HepG2 (cell line): ENCODE results near the gene FAM131A. TPM values are rescaled to one million over a fixed set of nuclear protein-coding genes. Genes with fewer than 3 reads are reported as not detected.

Source experiments
- FOXK1 ChIP-seq: sonication (generic); formaldehyde crosslinking; IDR thresholded peaks from 2 replicates; pipeline ENCODE4 v1.4.0; 2020; ENCODE audit warnings: low read depth, missing genetic modification reagents, borderline replicate concordance
- HBP1 ChIP-seq: IDR thresholded peaks from 2 replicates; pipeline ENCODE4 v1.6.1; 2016; ENCODE audit warnings: low read depth, control low read depth
- MAFG ChIP-seq: sonication (generic); formaldehyde crosslinking; IDR thresholded peaks from 2 replicates; pipeline ENCODE4 v1.5.1; 2020; ENCODE audit warnings: mild to moderate bottlenecking, missing genetic modification reagents
- MBNL3 ChIP-seq: fragments of 250-450 bp; sonication (Bioruptor Pico); conservative IDR thresholded peaks from 2 replicates; pipeline ENCODE4 v1.8.0; 2022; ENCODE audit warnings: mild to moderate bottlenecking, inconsistent platforms
- NFE2L1 ChIP-seq: sonication (generic); formaldehyde crosslinking; IDR thresholded peaks from 2 replicates; pipeline ENCODE4 v1.4.0; 2020; ENCODE audit warnings: missing genetic modification reagents, mild to moderate bottlenecking, borderline replicate concordance
- STAT5B ChIP-seq: sonication (generic); formaldehyde crosslinking; IDR thresholded peaks from 2 replicates; pipeline ENCODE4 v1.4.0; 2020; ENCODE audit warnings: missing genetic modification reagents
- STAT6 ChIP-seq: sonication (generic); formaldehyde crosslinking; IDR thresholded peaks from 2 replicates; pipeline ENCODE4 v1.4.0; 2020; ENCODE audit warnings: missing genetic modification reagents, mild to moderate bottlenecking, borderline replicate concordance
- TARDBP ChIP-seq: sonication (generic); formaldehyde crosslinking; IDR thresholded peaks from 2 replicates; pipeline ENCODE4 v1.8.0; 2022; ENCODE audit warnings: mild to moderate bottlenecking, missing genetic modification reagents
- TFDP1 ChIP-seq: IDR thresholded peaks from 2 replicates; pipeline ENCODE4 v1.6.1; 2016; ENCODE audit warnings: missing compliant biosample characterization, missing genetic modification reagents, borderline replicate concordance
- ZBTB46 ChIP-seq: sonication (generic); formaldehyde crosslinking; IDR thresholded peaks from 2 replicates; pipeline ENCODE4 v1.4.0; 2020; ENCODE audit warnings: mild to moderate bottlenecking, missing genetic modification reagents, borderline replicate concordance
- ZMAT3 ChIP-seq: sonication (generic); formaldehyde crosslinking; conservative IDR thresholded peaks from 2 replicates; pipeline ENCODE4 v1.7.0; 2021; ENCODE audit warnings: missing genetic modification reagents
- ZNF329 ChIP-seq: sonication (generic); formaldehyde crosslinking; IDR thresholded peaks from 2 replicates; pipeline ENCODE4 v1.9.0; 2021; ENCODE audit warnings: low read depth, mild to moderate bottlenecking, missing genetic modification reagents
- ZNF589 ChIP-seq: sonication (generic); formaldehyde crosslinking; conservative IDR thresholded peaks from 2 replicates; pipeline ENCODE4 v1.8.0; 2022; ENCODE audit warnings: mild to moderate bottlenecking, moderate library complexity, missing genetic modification reagents
- ZNF749 ChIP-seq: sonication (generic); formaldehyde crosslinking; IDR thresholded peaks from 2 replicates; pipeline ENCODE4 v1.8.0; 2022; ENCODE audit warnings: mild to moderate bottlenecking, missing genetic modification reagents, moderate library complexity, borderline replicate concordance
- polyA plus RNA-seq, 8 experiments: library from polyadenylated mRNA; depleted of rRNA in 3 of 8; stranded (reverse) in 7 of 8; unstranded in 1 of 8; fragments of >200 nt; fragmentation: Illumina TruSeq in 4 of 8; extraction: Trizol in 4 of 8; gene quantifications; 2 replicates each; pipeline versions ENCODE4 v1.2.1 to v1.2.3, GENCODE V29; 2011 to 2016; ENCODE audit warnings: low read depth in 4 of 8, missing spikeins in 1 of 8, mixed read lengths in 1 of 8; ENCODE audit not compliant: insufficient read depth in 1 of 8
- total RNA-seq, 5 experiments: library from RNA; depleted of rRNA; stranded (reverse); fragments of >200 nt; fragmentation: Illumina TruSeq; extraction: Trizol; gene quantifications; 2 replicates each; pipeline ENCODE4 v1.2.3, GENCODE V29; 2016; ENCODE audit warnings: low read depth in 1 of 5
- TF ChIP-seq, protein P1 (sequence below): sonication (generic); formaldehyde crosslinking; IDR thresholded peaks from 2 replicates; pipeline ENCODE4 v1.5.1; 2020; ENCODE audit warnings: missing genetic modification reagents, mild to moderate bottlenecking, borderline replicate concordance
- TF ChIP-seq, protein P2 (sequence below): sonication (generic); formaldehyde crosslinking; IDR thresholded peaks from 2 replicates; pipeline ENCODE4 v1.9.0; 2021; ENCODE audit warnings: missing genetic modification reagents, mild to moderate bottlenecking, borderline replicate concordance

FAM131A gene
- total and polyA plus RNA-seq, 2 of the 13 experiments (the other 11 are each of a cell fraction or from before 2014, with no cell fraction given): 9.2 to 9.3 TPM

DNA sequence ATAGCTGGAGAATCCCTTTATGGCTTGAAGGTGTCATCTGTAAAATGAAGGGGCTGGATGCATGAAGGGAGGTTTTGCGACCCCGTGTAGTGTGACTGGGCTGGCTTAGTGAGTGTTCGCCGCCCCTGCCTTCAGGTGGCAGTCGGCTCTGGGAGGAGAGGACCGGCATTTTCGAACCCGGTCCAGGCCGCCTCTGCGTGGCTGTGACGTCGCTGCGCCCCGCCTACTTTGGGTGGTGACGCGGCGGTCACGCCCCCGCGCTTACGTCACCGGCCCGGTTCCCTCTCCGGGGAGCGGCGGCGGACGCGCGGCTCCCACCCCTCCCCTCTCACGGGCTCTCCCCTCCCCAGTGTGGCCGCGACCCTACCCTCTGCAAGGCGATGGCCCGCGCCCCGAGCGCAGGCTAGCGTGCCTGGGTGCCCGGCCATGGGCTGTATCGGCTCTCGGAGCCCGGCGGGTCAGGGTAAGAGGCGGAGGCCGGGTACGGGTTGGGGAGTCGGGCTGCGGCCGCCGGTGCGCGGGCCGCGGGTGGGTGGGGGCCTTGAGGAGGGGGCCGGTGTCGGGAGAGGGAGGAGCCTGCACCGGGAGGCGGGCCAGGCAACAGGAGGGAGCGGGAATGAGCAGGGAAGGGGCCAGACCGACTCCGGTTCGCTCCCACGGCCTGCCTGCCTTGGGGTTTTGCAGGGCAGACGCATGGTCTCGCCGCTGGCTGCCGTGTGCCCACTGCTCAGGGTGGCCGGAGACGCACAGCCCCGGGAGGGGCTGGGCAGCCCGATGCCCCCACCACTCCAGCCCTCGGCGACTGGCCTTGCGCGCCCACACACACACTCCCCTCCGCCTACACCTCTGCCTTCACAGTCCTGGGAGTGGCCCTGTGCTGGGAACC, 1.5 kb upstream of the FAM131A start (continued):
- TF ChIP-seq HBP1 (CRISPR knock-in tag): peak; percentile 77; the same call in 1 of the 2 replicates
- TF ChIP-seq MAFG: no peak
- TF ChIP-seq, protein P1, sequence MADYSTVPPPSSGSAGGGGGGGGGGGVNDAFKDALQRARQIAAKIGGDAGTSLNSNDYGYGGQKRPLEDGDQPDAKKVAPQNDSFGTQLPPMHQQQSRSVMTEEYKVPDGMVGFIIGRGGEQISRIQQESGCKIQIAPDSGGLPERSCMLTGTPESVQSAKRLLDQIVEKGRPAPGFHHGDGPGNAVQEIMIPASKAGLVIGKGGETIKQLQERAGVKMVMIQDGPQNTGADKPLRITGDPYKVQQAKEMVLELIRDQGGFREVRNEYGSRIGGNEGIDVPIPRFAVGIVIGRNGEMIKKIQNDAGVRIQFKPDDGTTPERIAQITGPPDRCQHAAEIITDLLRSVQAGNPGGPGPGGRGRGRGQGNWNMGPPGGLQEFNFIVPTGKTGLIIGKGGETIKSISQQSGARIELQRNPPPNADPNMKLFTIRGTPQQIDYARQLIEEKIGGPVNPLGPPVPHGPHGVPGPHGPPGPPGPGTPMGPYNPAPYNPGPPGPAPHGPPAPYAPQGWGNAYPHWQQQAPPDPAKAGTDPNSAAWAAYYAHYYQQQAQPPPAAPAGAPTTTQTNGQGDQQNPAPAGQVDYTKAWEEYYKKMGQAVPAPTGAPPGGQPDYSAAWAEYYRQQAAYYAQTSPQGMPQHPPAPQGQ (CRISPR knock-in tag): no peak
- no peak for TF ChIP-seq ZBTB46 (CRISPR knock-in tag)
- TF ChIP-seq ZNF589 (CRISPR knock-in tag): no peak
- peak; percentile 14; the same call in 1 of the 2 replicates for TF ChIP-seq FOXK1 (CRISPR knock-in tag)
- TF ChIP-seq STAT5B (CRISPR knock-in tag): no peak
- 0 out of 2 replicates have a peak, but pooled peaks have one; percentile 4 for TF ChIP-seq ZNF329 (CRISPR knock-in tag)
- TF ChIP-seq NFE2L1 (CRISPR knock-in tag): no peak
- peak; percentile 58 for TF ChIP-seq ZNF749 (CRISPR knock-in tag)
- TF ChIP-seq TFDP1: 0 out of 2 replicates have a peak, but pooled peaks have one; percentile 29
- 0 out of 2 replicates have a peak, but pooled peaks have one; percentile 28 for TF ChIP-seq TARDBP (CRISPR knock-in tag)
- TF ChIP-seq ZMAT3 (CRISPR knock-in tag): peak; percentile 56; the same call in 1 of the 2 replicates
- TF ChIP-seq, protein P2, sequence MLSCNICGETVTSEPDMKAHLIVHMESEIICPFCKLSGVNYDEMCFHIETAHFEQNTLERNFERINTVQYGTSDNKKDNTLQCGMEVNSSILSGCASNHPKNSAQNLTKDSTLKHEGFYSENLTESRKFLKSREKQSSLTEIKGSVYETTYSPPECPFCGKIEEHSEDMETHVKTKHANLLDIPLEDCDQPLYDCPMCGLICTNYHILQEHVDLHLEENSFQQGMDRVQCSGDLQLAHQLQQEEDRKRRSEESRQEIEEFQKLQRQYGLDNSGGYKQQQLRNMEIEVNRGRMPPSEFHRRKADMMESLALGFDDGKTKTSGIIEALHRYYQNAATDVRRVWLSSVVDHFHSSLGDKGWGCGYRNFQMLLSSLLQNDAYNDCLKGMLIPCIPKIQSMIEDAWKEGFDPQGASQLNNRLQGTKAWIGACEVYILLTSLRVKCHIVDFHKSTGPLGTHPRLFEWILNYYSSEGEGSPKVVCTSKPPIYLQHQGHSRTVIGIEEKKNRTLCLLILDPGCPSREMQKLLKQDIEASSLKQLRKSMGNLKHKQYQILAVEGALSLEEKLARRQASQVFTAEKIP (CRISPR knock-in tag): no peak
- no peak for TF ChIP-seq MBNL3 (CRISPR knock-in tag)
- peak; percentile 42; the same call in 1 of the 2 replicates for TF ChIP-seq STAT6
